GM20000 (cell line): ENCODE measurements around the gene CNGA4.

Source experiments
- DNase-seq: peaks from one replicate; pipeline ENCODE4 v3.0.0; 2012; ENCODE audit warnings: low spot score
- TF ChIP-seq, protein P1 (sequence below): IDR thresholded peaks from 2 replicates; pipeline ENCODE4 v1.5.1; 2012; ENCODE audit warnings: mild to moderate bottlenecking, control low read depth; ENCODE audit errors: extremely low read depth, missing control alignments

Gene CNGA4

GRCh38 chr11:6258571-6259081 is 19.7 kb downstream of the CNGA4 start:
- TF ChIP-seq, protein P1, sequence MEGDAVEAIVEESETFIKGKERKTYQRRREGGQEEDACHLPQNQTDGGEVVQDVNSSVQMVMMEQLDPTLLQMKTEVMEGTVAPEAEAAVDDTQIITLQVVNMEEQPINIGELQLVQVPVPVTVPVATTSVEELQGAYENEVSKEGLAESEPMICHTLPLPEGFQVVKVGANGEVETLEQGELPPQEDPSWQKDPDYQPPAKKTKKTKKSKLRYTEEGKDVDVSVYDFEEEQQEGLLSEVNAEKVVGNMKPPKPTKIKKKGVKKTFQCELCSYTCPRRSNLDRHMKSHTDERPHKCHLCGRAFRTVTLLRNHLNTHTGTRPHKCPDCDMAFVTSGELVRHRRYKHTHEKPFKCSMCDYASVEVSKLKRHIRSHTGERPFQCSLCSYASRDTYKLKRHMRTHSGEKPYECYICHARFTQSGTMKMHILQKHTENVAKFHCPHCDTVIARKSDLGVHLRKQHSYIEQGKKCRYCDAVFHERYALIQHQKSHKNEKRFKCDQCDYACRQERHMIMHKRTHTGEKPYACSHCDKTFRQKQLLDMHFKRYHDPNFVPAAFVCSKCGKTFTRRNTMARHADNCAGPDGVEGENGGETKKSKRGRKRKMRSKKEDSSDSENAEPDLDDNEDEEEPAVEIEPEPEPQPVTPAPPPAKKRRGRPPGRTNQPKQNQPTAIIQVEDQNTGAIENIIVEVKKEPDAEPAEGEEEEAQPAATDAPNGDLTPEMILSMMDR, result no peak
- no peak for DNase-seq

- no peak for DNase-seq
- TF ChIP-seq, protein P1, result no peak
Observed at GRCh38 chr11:6260207-6260726, 21.4 kb downstream of the CNGA4 start.

GRCh38 chr11:6263662-6264061 is 24.8 kb downstream of the CNGA4 start:
- TF ChIP-seq, protein P1, result no peak
- no peak for DNase-seq

- TF ChIP-seq, protein P1, result no peak
- no peak for DNase-seq
Observed at GRCh38 chr11:6268820-6269219, 29.9 kb downstream of the CNGA4 start.

- TF ChIP-seq, protein P1, result no peak
Observed at GRCh38 chr11:6269994-6270393, 31.1 kb downstream of the CNGA4 start.

GRCh38 chr11:6270584-6271246 is 31.8 kb downstream of the CNGA4 start:
- no peak for DNase-seq
- TF ChIP-seq, protein P1, result no peak

More at GRCh38 chr11:6269994-6270393, 31.1 kb downstream of the CNGA4 start:
- no peak for DNase-seq

GRCh38 chr11:6271598-6271997 is 32.7 kb downstream of the CNGA4 start:
- DNase-seq, result no peak

More at GRCh38 chr11:6271598-6271997, 32.7 kb downstream of the CNGA4 start:
- TF ChIP-seq, protein P1, result no peak
